IgD-negative memory B cell (primary cell): ENCODE results near the gene WNT1. TPM values are rescaled to one million over a fixed set of nuclear protein-coding genes. Genes with fewer than 3 reads are reported as not detected.

Experiments
- H3K27ac Mint-ChIP-seq, 3 donors: one replicate each; pipeline ENCODE4 v1.8.0; 2020 to 2022; ENCODE audit warnings: mild to moderate bottlenecking in 3 of 3, mixed read lengths in 3 of 3, moderate library complexity in 1 of 3
- H3K27me3 Mint-ChIP-seq: one replicate; pipeline ENCODE4 v1.8.0; 2021; ENCODE audit warnings: mixed read lengths
- H3K36me3 Mint-ChIP-seq: one replicate; pipeline ENCODE4 v1.8.0; 2020; ENCODE audit warnings: mild to moderate bottlenecking, mixed read lengths
- H3K4me1 Mint-ChIP-seq, 3 donors: one replicate each; pipeline ENCODE4 v1.8.0; 2020 to 2022; ENCODE audit warnings: mixed read lengths in 3 of 3, mild to moderate bottlenecking in 1 of 3
- H3K4me3 Mint-ChIP-seq, 4 donors: one replicate each; pipeline ENCODE4 v1.8.0; 2020 to 2022; ENCODE audit warnings: mild to moderate bottlenecking in 4 of 4, mixed read lengths in 4 of 4, moderate library complexity in 3 of 4
- H3K9me3 Mint-ChIP-seq, 3 donors: one replicate each; pipeline ENCODE4 v1.8.0; 2020 to 2021; ENCODE audit warnings: mixed read lengths in 3 of 3, mild to moderate bottlenecking in 1 of 3
- polyA plus RNA-seq: library from polyadenylated mRNA; unstranded; fragments of 300-500 nt; fragmentation: Illumina TruSeq; gene quantifications from one replicate; pipeline ENCODE4 v1.2.3, GENCODE V29; 2021

The WNT1 gene
- polyA plus RNA-seq, 1 donor from 2014 or later: 0.19 TPM

DNA sequence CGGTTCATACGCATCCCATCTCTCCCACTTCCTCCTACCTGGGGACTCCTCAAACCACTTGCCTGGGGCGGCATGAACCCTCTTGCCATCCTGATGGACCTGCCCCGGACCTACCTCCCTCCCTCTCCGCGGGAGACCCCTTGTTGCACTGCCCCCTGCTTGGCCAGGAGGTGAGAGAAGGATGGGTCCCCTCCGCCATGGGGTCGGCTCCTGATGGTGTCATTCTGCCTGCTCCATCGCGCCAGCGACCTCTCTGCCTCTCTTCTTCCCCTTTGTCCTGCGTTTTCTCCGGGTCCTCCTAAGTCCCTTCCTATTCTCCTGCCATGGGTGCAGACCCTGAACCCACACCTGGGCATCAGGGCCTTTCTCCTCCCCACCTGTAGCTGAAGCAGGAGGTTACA lies 3.6 kb downstream of the WNT1 start:
- Mint-ChIP-seq H3K27ac (peak overlapping the region; percentile 83 to 97 (median 90)), H3K9me3 (no peaks in the 10 kb centered on the region), H3K27me3 (peaks cover 35% of the 10 kb centered on the region), H3K4me1 (peaks cover 17 to 31% (median 21%) of the 10 kb centered on the region in 3 donors), H3K36me3 (peaks cover 2% of the 10 kb centered on the region), H3K4me3 (peak overlapping the region; percentile 86 to 96 (median 94))

GRCh38 chr12:48982397-48983080 lies 4.4 kb downstream of the WNT1 start:
- peak overlapping the region; percentile 41 to 97 (median 83) for H3K27ac Mint-ChIP-seq
- H3K4me3 Mint-ChIP-seq: peak overlapping the region; percentile 58 to 96 (median 89)
- H3K27me3 Mint-ChIP-seq: peaks cover 31% of the 10 kb centered on the region
- peaks cover 17 to 26% (median 19%) of the 10 kb centered on the region in 3 donors for H3K4me1 Mint-ChIP-seq
- no peaks in the 10 kb centered on the region for H3K9me3 Mint-ChIP-seq
- H3K36me3 Mint-ChIP-seq: peaks cover 2% of the 10 kb centered on the region

- H3K9me3 Mint-ChIP-seq: no peaks in the 10 kb centered on the region
- H3K27me3 Mint-ChIP-seq: peaks cover 35% of the 10 kb centered on the region
- no peak overlapping the region for H3K4me3 Mint-ChIP-seq
- peaks cover 2% of the 10 kb centered on the region for H3K36me3 Mint-ChIP-seq
- no peak overlapping the region for H3K27ac Mint-ChIP-seq
- peaks cover 7 to 15% (median 11%) of the 10 kb centered on the region in 3 donors for H3K4me1 Mint-ChIP-seq
These were observed 7.4 kb downstream of the WNT1 start for GRCh38 chr12:48985475-48985897.

GRCh38 chr12:48985901-48986300 lies 7.8 kb downstream of the WNT1 start:
- no peak overlapping the region for H3K4me3 Mint-ChIP-seq
- H3K36me3 Mint-ChIP-seq: peaks cover 2% of the 10 kb centered on the region
- no peak overlapping the region for H3K27ac Mint-ChIP-seq
- peaks cover 33% of the 10 kb centered on the region for H3K27me3 Mint-ChIP-seq
- peaks cover 6 to 11% (median 7%) of the 10 kb centered on the region in 3 donors for H3K4me1 Mint-ChIP-seq
- no peaks in the 10 kb centered on the region for H3K9me3 Mint-ChIP-seq

DNA sequence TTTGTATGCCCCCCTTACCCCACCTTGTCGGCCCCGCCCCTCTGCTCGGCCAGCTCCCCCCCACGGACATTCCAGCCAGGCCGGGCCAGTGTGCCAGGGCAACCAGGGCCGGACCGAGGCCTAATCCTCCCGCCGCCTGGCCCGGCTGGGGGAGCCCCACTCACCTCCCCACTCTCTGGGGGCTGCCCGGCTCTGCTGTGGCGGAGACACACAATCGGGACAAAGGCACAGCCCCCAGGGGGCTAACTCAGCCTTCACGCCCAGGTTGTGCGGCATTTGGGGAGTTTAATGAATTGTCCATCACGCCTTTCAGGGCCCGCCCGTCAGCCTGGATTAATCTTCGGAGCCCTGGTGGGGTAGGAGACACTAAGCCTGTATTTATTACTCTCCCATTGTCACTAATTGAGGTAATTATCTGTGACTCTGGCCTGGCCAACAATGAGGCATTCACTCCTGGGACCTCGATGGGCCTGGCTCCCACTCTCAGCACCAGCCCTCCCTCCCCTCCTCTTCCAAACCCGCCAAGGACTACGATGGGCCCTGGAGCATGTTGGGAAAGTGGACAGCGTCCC lies 8.7 kb downstream of the WNT1 start:
- Mint-ChIP-seq H3K27me3 (peaks cover 29% of the 10 kb centered on the region), H3K27ac (peak overlapping the region in 1 of 3 donors; percentile 86), H3K9me3 (no peaks in the 10 kb centered on the region), H3K36me3 (no peaks in the 10 kb centered on the region), H3K4me1 (peaks cover under 1 to 4% (median under 1%) of the 10 kb centered on the region in 3 donors), H3K4me3 (no peak overlapping the region)

- H3K36me3 Mint-ChIP-seq: no peaks in the 10 kb centered on the region
- H3K9me3 Mint-ChIP-seq: no peaks in the 10 kb centered on the region
- H3K4me1 Mint-ChIP-seq: no peaks in the 10 kb centered on the region
- no peak overlapping the region for H3K27ac Mint-ChIP-seq
- H3K4me3 Mint-ChIP-seq: no peak overlapping the region
- H3K27me3 Mint-ChIP-seq: peaks cover 27% of the 10 kb centered on the region
These were observed 10.0 kb downstream of the WNT1 start for GRCh38 chr12:48988030-48988649.

- no peak overlapping the region for H3K4me3 Mint-ChIP-seq
- H3K36me3 Mint-ChIP-seq: no peaks in the 10 kb centered on the region
- no peaks in the 10 kb centered on the region for H3K9me3 Mint-ChIP-seq
- peak overlapping the region in 1 of 3 donors; percentile 17 for H3K27ac Mint-ChIP-seq
- H3K27me3 Mint-ChIP-seq: peaks cover 43% of the 10 kb centered on the region
- H3K4me1 Mint-ChIP-seq: peaks cover 1 to 5% (median 3%) of the 10 kb centered on the region in 3 donors
These were observed 12.4 kb downstream of the WNT1 start for GRCh38 chr12:48990552-48990951.

DNA sequence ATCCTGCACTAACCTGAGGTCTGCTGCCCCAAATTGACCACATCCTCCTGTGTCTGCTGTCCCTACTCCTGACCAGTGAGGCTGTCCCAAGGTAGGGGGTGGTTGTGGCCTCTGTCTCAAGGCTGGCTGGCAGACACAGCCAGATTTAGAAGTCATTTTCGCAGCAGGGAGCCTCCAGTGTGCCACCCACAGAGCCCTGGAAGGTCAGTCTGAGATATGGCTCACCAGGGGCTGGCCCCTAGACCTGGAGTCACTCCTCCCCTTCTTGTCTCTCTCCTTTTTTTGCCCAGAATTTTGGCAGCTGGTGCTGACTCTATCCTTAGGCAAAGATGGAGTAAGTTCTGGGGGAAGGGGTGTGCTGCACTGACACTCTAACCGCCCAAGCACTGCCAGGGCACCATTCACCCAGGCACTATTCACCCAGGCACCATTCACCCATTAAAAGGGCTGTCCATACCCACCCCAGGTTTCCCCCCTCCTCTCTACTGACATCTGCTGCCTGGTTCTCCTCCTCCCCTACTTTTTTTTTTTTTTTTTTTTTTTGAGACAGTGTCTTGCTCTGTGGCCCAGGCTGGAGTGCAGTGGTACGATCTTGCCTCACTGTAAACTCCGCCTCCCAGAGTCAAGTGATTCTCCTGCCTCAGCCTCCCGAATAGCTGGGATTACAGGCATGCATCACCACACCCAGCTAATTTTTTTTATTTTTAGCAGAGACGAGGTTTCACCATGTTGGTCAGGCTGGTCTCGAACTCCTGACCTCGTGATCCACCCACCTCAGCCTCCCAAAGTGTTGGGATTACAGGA lies 13.3 kb downstream of the WNT1 start:
- peaks cover 44% of the 10 kb centered on the region for H3K27me3 Mint-ChIP-seq

DNA sequence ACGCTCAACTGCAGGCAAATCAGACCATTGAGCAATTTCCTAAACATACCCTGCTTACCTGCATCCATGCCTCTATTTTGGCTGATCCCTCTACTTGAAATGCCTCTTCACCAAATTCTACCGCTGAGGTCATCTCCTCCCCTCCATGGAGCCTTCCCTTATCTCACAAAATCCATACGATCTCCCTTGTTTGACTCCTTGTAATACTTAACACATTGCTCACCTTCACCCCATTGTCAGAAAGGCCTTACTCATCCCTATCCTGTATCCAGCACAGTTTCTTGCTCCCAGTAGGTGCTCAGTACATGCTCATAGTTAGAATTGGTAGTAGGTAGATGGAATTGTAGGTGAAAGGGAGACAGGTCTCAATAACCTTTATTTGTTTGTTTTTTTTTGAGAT lies 15.7 kb downstream of the WNT1 start:
- no peak overlapping the region for H3K4me3 Mint-ChIP-seq
- H3K4me1 Mint-ChIP-seq: peaks cover 6 to 8% (median 7%) of the 10 kb centered on the region in 3 donors
- H3K36me3 Mint-ChIP-seq: no peaks in the 10 kb centered on the region
- no peaks in the 10 kb centered on the region for H3K9me3 Mint-ChIP-seq
- H3K27me3 Mint-ChIP-seq: peaks cover 33% of the 10 kb centered on the region
- H3K27ac Mint-ChIP-seq: no peak overlapping the region

More for the DNA sequence above, 13.3 kb downstream of the WNT1 start:
- Mint-ChIP-seq H3K27ac (peak overlapping the region in 1 of 3 donors; percentile 17), H3K9me3 (no peaks in the 10 kb centered on the region), H3K36me3 (no peaks in the 10 kb centered on the region), H3K4me3 (no peak overlapping the region), H3K4me1 (peaks cover 4 to 7% (median 4%) of the 10 kb centered on the region in 3 donors)

GRCh38 chr12:48994224-48995085 lies 16.3 kb downstream of the WNT1 start:
- no peak overlapping the region for H3K27ac Mint-ChIP-seq
- H3K27me3 Mint-ChIP-seq: peaks cover 29% of the 10 kb centered on the region
- no peaks in the 10 kb centered on the region for H3K9me3 Mint-ChIP-seq
- peaks cover 8 to 10% (median 10%) of the 10 kb centered on the region in 3 donors for H3K4me1 Mint-ChIP-seq
- peak overlapping the region in 1 of 4 donors; percentile 84 for H3K4me3 Mint-ChIP-seq
- no peaks in the 10 kb centered on the region for H3K36me3 Mint-ChIP-seq

GRCh38 chr12:48995086-48995879 lies 17.2 kb downstream of the WNT1 start:
- Mint-ChIP-seq H3K9me3 (no peaks in the 10 kb centered on the region), H3K27ac (peak overlapping the region; percentile 78 to 92 (median 83)), H3K36me3 (peaks cover under 1% of the 10 kb centered on the region), H3K4me1 (peaks cover 11 to 18% (median 13%) of the 10 kb centered on the region in 3 donors), H3K27me3 (peaks cover 31% of the 10 kb centered on the region), H3K4me3 (peak overlapping the region in 3 of 4 donors; percentile 25 to 84 (median 78))

- Mint-ChIP-seq H3K4me1 (peaks cover 13 to 19% (median 15%) of the 10 kb centered on the region in 3 donors), H3K27me3 (peaks cover 33% of the 10 kb centered on the region), H3K27ac (peak overlapping the region in 2 of 3 donors; percentile 36 to 94), H3K9me3 (no peaks in the 10 kb centered on the region), H3K36me3 (peaks cover 6% of the 10 kb centered on the region), H3K4me3 (peak overlapping the region; percentile 78 to 90 (median 84))
These were observed 18.9 kb downstream of the WNT1 start for GRCh38 chr12:48996794-48997718.
